ENCODE measurements around the gene CAMK4. TPM values are rescaled to one million over a fixed set of nuclear protein-coding genes. Genes with fewer than 3 reads are reported as not detected.

CAMK4 gene
- total and polyA plus RNA-seq, 2 of the 8 experiments (the other 6 are each of a cell fraction or from before 2014, with no cell fraction given) = 1.8 to 8.3 TPM

- no peak for DNase-seq (ENCODE audit: low read depth in 1 of 2, low spot score in 2 of 2)
- Histone ChIP-seq H3K23ac (ENCODE audit: insufficient read length) (no peak overlapping the region), H3K23me2 (ENCODE audit: low read depth, low read length) (no peaks in the 10 kb centered on the region), H3K4ac (replicated peaks; ENCODE audit: insufficient read length, low read depth, low read length) (no peak overlapping the region), H3K9ac (replicated peaks in 1 of 4; ENCODE audit: extremely low read depth in 1 of 4, low read depth in 3 of 4, low read length in 3 of 4) (no peak overlapping the region), H3K14ac (ENCODE audit: insufficient read length) (no peak overlapping the region), H2AFZ (ENCODE audit: low read length) (no peak overlapping the region), H3K27me3 (replicated peaks in 1 of 4; ENCODE audit: control insufficient read depth in 3 of 4, extremely low read depth in 1 of 4, insufficient read depth in 3 of 4, low read length in 3 of 4) (no peaks in the 10 kb centered on the region), H2BK12ac (ENCODE audit: low read depth, low read length) (no peak overlapping the region), H3K79me1 (ENCODE audit: low read depth, low read length) (no peaks in the 10 kb centered on the region), H3K27ac (ENCODE audit: low read depth, low read length) (no peak overlapping the region), H4K5ac (ENCODE audit: insufficient read length, low read depth, low read length) (no peak overlapping the region), H3K9me3 (ENCODE audit: insufficient read depth in 2 of 2, low read depth in 1 of 2, low read length in 1 of 2) (no peaks in the 10 kb centered on the region), H2BK20ac (ENCODE audit: low read length) (no peak overlapping the region), H2BK120ac (replicated peaks; ENCODE audit: low read depth, low read length) (no peak overlapping the region), H3K4me3 (ENCODE audit: extremely low read depth in 1 of 4, insufficient read depth in 2 of 4, low read depth in 3 of 4, low read length in 4 of 4) (no peak overlapping the region), H3K4me1 (replicated peaks in 1 of 4; ENCODE audit: control insufficient read depth in 3 of 4, insufficient read depth in 4 of 4, low read length in 3 of 4) (no peaks in the 10 kb centered on the region), H3K79me2 (ENCODE audit: control insufficient read depth in 1 of 2, insufficient read depth in 2 of 2, low read length in 2 of 2) (no peaks in the 10 kb centered on the region), H4K91ac (replicated peaks; ENCODE audit: insufficient read length, low read length) (no peak overlapping the region), H3K18ac (ENCODE audit: extremely low read depth, low read length) (no peak overlapping the region), H2BK15ac (ENCODE audit: low read length) (no peak overlapping the region), H3K4me2 (ENCODE audit: insufficient read depth in 1 of 2, low read depth in 2 of 2, low read length in 2 of 2) (no peak overlapping the region), H4K20me1 (replicated peaks in 1 of 2; ENCODE audit: control insufficient read depth in 1 of 2, insufficient read depth in 2 of 2, low read length in 2 of 2) (no peaks in the 10 kb centered on the region), H2AK5ac (ENCODE audit: low read depth, low read length) (no peak overlapping the region), H2BK5ac (ENCODE audit: low read depth, low read length) (no peak overlapping the region), H3K56ac (replicated peaks; ENCODE audit: insufficient read length, low read depth, low read length) (no peak overlapping the region), H4K8ac (ENCODE audit: extremely low read depth, insufficient read depth, low read length) (no peak overlapping the region), H3K36me3 (ENCODE audit: control insufficient read depth in 2 of 4, insufficient read depth in 4 of 4, low read length in 3 of 4) (no peaks in the 10 kb centered on the region)
- 96% methylated on average over 1 of the region's 1 CpG; no CpG with 5 or more reads in 1 of the 2 experiments for WGBS, 2 experiments (ENCODE audit: extremely low coverage in 1 of 2, insufficient coverage in 1 of 2, insufficient read length in 1 of 2, insufficient replicate concordance in 2 of 2, low coverage in 1 of 2, low lambda C conversion rate in 2 of 2, missing lambda C conversion rate in 1 of 2)
- ChIA-PET CTCF (ENCODE audit: partially characterized antibody) (interaction anchor here (0.8 to 1.8 kb wide), 3 partner anchors 11 to 38 kb away, joined by 3 to 6 read pairs (median 3); no protein-coding TSS in a partner anchor), POLR2A (ENCODE audit: partially characterized antibody) (no interaction called here)
- no peak for FAIRE-seq
- TF ChIP-seq RAD21 (IDR thresholded peaks at IDR 0.05 in 1 of 2, conservative IDR thresholded peaks at IDR 0.05 in 1 of 2; ENCODE audit: low read depth in 2 of 2, low read length in 2 of 2) (no peak), ZNF274 (IDR thresholded peaks at IDR 0.05; ENCODE audit: borderline replicate concordance, extremely low read depth, low read length) (no peak), POU5F1 (IDR thresholded peaks at IDR 0.05; ENCODE audit: low read depth, low read length) (no peak), JUN (IDR thresholded peaks at IDR 0.05; ENCODE audit: low read depth, low read length) (no peak), RNF2 (IDR thresholded peaks at IDR 0.05; ENCODE audit: borderline replicate concordance, low read depth, low read length, missing control alignments, poor library complexity, severe bottlenecking) (no peak), E2F6 (IDR thresholded peaks at IDR 0.05) (no peak), SIN3A (conservative IDR thresholded peaks at IDR 0.05 in 1 of 2, IDR thresholded peaks at IDR 0.05 in 1 of 2; ENCODE audit: low read depth in 1 of 2, low read length in 2 of 2) (no peak), GTF2F1 (IDR thresholded peaks at IDR 0.05; ENCODE audit: borderline replicate concordance, low read depth, low read length) (no peak), CEBPB (IDR thresholded peaks at IDR 0.05; ENCODE audit: low read depth, low read length) (no peak), BACH1 (IDR thresholded peaks at IDR 0.05; ENCODE audit: low read length) (no peak)
Measured at GRCh38 chr5:111439473-111440075, 215.4 kb downstream of the CAMK4 start.

Data from H1 (cell line).